GM12878 (cell line): ENCODE data around the gene MGAT5. TPM values are rescaled to one million over a fixed set of nuclear protein-coding genes. Genes with fewer than 3 reads are reported as not detected.
A peak's percentile ranks its signal among the peaks of the same experiment; 100 is the strongest.

Source experiments
- BCL11A ChIP-seq: IDR thresholded peaks from 2 replicates; pipeline ENCODE4 v1.6.1; 2011; ENCODE audit warnings: low read depth, low read length
- BCL3 ChIP-seq: IDR thresholded peaks from 2 replicates; pipeline ENCODE4 v1.6.1; 2011; ENCODE audit warnings: borderline replicate concordance, low read depth, mild to moderate bottlenecking, moderate library complexity, low read length; ENCODE audit not compliant: insufficient read depth, poor library complexity, severe bottlenecking
- BRCA1 ChIP-seq: IDR thresholded peaks from 2 replicates; pipeline ENCODE4 v1.6.1; 2011; ENCODE audit warnings: low read depth, low read length, improper control_type of control experiment
- CEBPZ ChIP-seq: fragments of 150-350 bp; IDR thresholded peaks from 2 replicates; pipeline ENCODE4 v1.6.1; 2016; ENCODE audit warnings: low read depth, low read length
- EGR1 ChIP-seq, 2 experiments: IDR thresholded peaks; 1 replicate in 1 of 2; 2 replicates in 1 of 2; pipeline ENCODE4 v1.6.1; 2011 to 2012; ENCODE audit warnings: low read depth in 2 of 2, low read length in 2 of 2, borderline replicate concordance in 1 of 2, mild to moderate bottlenecking in 1 of 2, moderate library complexity in 1 of 2
- ELK1 ChIP-seq: IDR thresholded peaks from 2 replicates; pipeline ENCODE4 v1.6.1; 2012; ENCODE audit warnings: low read depth, low read length, improper control_type of control experiment
- FOXM1 ChIP-seq: IDR thresholded peaks from 2 replicates; pipeline ENCODE4 v1.6.1; 2012; ENCODE audit warnings: low read depth, mild to moderate bottlenecking, inconsistent platforms, low read length, moderate library complexity
- GATAD2B ChIP-seq: fragments of 450-650 bp; conservative IDR thresholded peaks from 2 replicates; pipeline ENCODE4 v1.6.1; 2017; ENCODE audit warnings: low read depth, mild to moderate bottlenecking, moderate library complexity
- HDAC6 ChIP-seq: fragments of 200-600 bp; sonication (generic); IDR thresholded peaks from one replicate; pipeline ENCODE4 v1.8.0; 2017; ENCODE audit warnings: antibody characterized with exemption; ENCODE audit not compliant: unreplicated experiment
- HSF1 ChIP-seq: fragments of 150-350 bp; IDR thresholded peaks from 2 replicates; pipeline ENCODE4 v1.6.1; 2014; ENCODE audit warnings: mild to moderate bottlenecking, low read depth, low read length
- KLF5 ChIP-seq: fragments of 450-650 bp; IDR thresholded peaks from 2 replicates; pipeline ENCODE4 v1.6.1; 2014; ENCODE audit warnings: mild to moderate bottlenecking; ENCODE audit not compliant: partially characterized antibody
- MEF2A ChIP-seq: IDR thresholded peaks from 2 replicates; pipeline ENCODE4 v1.6.1; 2011; ENCODE audit warnings: low read depth, mild to moderate bottlenecking, low read length, moderate library complexity; ENCODE audit not compliant: insufficient read depth
- MTA2 ChIP-seq: fragments of 450-650 bp; IDR thresholded peaks from 2 replicates; pipeline ENCODE4 v1.6.1; 2016; ENCODE audit warnings: low read depth, mild to moderate bottlenecking, moderate library complexity
- NFIC ChIP-seq: IDR thresholded peaks from 2 replicates; pipeline ENCODE4 v1.6.1; 2012; ENCODE audit warnings: low read depth, mild to moderate bottlenecking, inconsistent platforms, low read length, moderate library complexity
- PAX5 ChIP-seq: IDR thresholded peaks from 2 replicates; pipeline ENCODE4 v1.6.1; 2011; ENCODE audit warnings: low read depth, low read length, borderline replicate concordance
- POLR2A ChIP-seq: IDR thresholded peaks from 2 replicates; pipeline ENCODE4 v1.6.1; 2011; ENCODE audit warnings: low read depth, mild to moderate bottlenecking, low read length
- RBBP5 ChIP-seq: fragments of 200-600 bp; sonication (generic); conservative IDR thresholded peaks from 2 replicates; pipeline ENCODE4 v1.6.1; 2016
- RELA ChIP-seq: fragments of 450-650 bp; IDR thresholded peaks from 2 replicates; pipeline ENCODE4 v1.8.0; 2014; ENCODE audit warnings: borderline replicate concordance; ENCODE audit not compliant: partially characterized antibody
- RFX5 ChIP-seq: IDR thresholded peaks from 2 replicates; pipeline ENCODE4 v1.6.1; 2011; ENCODE audit warnings: low read depth, low read length, improper control_type of control experiment
- RUNX3 ChIP-seq: IDR thresholded peaks from 2 replicates; pipeline ENCODE4 v1.6.1; 2012; ENCODE audit warnings: low read length, inconsistent platforms
- SMAD5 ChIP-seq: IDR thresholded peaks from 2 replicates; pipeline ENCODE4 v1.6.1; 2016; ENCODE audit warnings: antibody characterized with exemption, low read depth
- SMC3 ChIP-seq: IDR thresholded peaks from 2 replicates; pipeline ENCODE4 v1.6.1; 2011; ENCODE audit warnings: low read length, improper control_type of control experiment, borderline replicate concordance
- SPI1 ChIP-seq: IDR thresholded peaks from 2 replicates; pipeline ENCODE4 v1.6.1; 2011; ENCODE audit warnings: low read depth, mild to moderate bottlenecking, low read length, moderate library complexity, borderline replicate concordance; ENCODE audit not compliant: insufficient read depth
- SUPT20H ChIP-seq: IDR thresholded peaks from 2 replicates; pipeline ENCODE4 v1.6.1; 2011; ENCODE audit warnings: low read depth, mild to moderate bottlenecking, low read length, moderate library complexity, borderline replicate concordance; ENCODE audit not compliant: control insufficient read depth
- TARDBP ChIP-seq: IDR thresholded peaks from 2 replicates; pipeline ENCODE4 v1.6.1; 2016; ENCODE audit warnings: borderline replicate concordance
- ZBED1 ChIP-seq: IDR thresholded peaks from 2 replicates; pipeline ENCODE4 v1.6.1; 2016; ENCODE audit warnings: borderline replicate concordance
- ZNF207 ChIP-seq: fragments of 450-650 bp; IDR thresholded peaks from 2 replicates; pipeline ENCODE4 v1.6.1; 2014; ENCODE audit warnings: antibody characterized with exemption, mild to moderate bottlenecking, borderline replicate concordance
- polyA plus RNA-seq, 11 experiments: library from polyadenylated mRNA; depleted of rRNA in 4 of 11; unstranded in 6 of 11; stranded (reverse) in 5 of 11; fragments of >200 nt; fragmentation: Nextera tagmentation in 4 of 11; fragmentation: Illumina TruSeq in 1 of 11; extraction: Ambion mirVana in 4 of 11; extraction: Trizol in 1 of 11; gene quantifications; 1 replicate in 1 of 11; 2 replicates in 10 of 11; pipeline versions ENCODE4 v1.2.1 to v1.2.3, GENCODE V29; 2011 to 2016; ENCODE audit warnings: inconsistent platforms in 2 of 11, missing spikeins in 2 of 11, low read depth in 1 of 11
- total RNA-seq, 4 experiments: library from RNA; depleted of rRNA in 3 of 4; stranded (reverse); fragments of >200 nt in 3 of 4; fragmentation: Illumina TruSeq in 1 of 4; extraction: Trizol in 1 of 4; gene quantifications; 2 replicates each; pipeline versions ENCODE4 v1.2.1 to v1.2.3, GENCODE V29; 2013 to 2021

MGAT5 gene
- total and polyA plus RNA-seq, 10 of the 15 experiments (the other 5 are each of a cell fraction or from before 2014, with no cell fraction given), result 4.9 to 104 (median 36.2) TPM

GRCh38 chr2:134233728-134234136 lies 20.1 kb upstream of the MGAT5 start (continued):
- TF ChIP-seq ZBED1, result peak; percentile 67; the same call in 1 of the 2 replicates
- TF ChIP-seq BCL3, result peak; percentile 44
- TF ChIP-seq NFIC, result peak; percentile 85
- no peak for TF ChIP-seq RELA
- TF ChIP-seq CEBPZ, result no peak
- TF ChIP-seq HDAC6, result no peak
- TF ChIP-seq ELK1, result no peak
- no peak for TF ChIP-seq RBBP5
- no peak for TF ChIP-seq BRCA1
- TF ChIP-seq RUNX3, result peak; percentile 90
- TF ChIP-seq MTA2, result peak; percentile 54
- no peak for TF ChIP-seq EGR1 (IDR thresholded peaks at IDR 0.05; ENCODE audit: borderline replicate concordance in 1 of 2, low read depth in 2 of 2, low read length in 2 of 2)
- TF ChIP-seq KLF5, result no peak
- TF ChIP-seq SUPT20H, result no peak
- peak; percentile 59; the same call in 1 of the 2 replicates for TF ChIP-seq BCL11A
- no peak; the same call in 1 of the 2 replicates for TF ChIP-seq PAX5
- no peak for TF ChIP-seq SMC3
- TF ChIP-seq RFX5, result no peak
- TF ChIP-seq POLR2A, result no peak
- TF ChIP-seq SMAD5, result no peak
- no peak for TF ChIP-seq MEF2A
- no peak for TF ChIP-seq HSF1
- no peak for TF ChIP-seq TARDBP
- TF ChIP-seq FOXM1, result peak; percentile 75; the same call in 1 of the 2 replicates
- no peak for TF ChIP-seq GATAD2B
- TF ChIP-seq SPI1, result no peak
- TF ChIP-seq ZNF207, result no peak
